Glutamatergic neuron (in vitro differentiated cells): ENCODE measurements around the gene CDK14. TPM values are rescaled to one million over a fixed set of nuclear protein-coding genes. Genes with fewer than 3 reads are reported as not detected.

ENCODE experiments used
- DNase-seq: peaks from one replicate; pipeline ENCODE4 v3.0.0; 2022
- H3K27ac Mint-ChIP-seq: one replicate; pipeline ENCODE4 v1.8.0; 2020; ENCODE audit warnings: mild to moderate bottlenecking, mixed read lengths, inconsistent platforms; ENCODE audit not compliant: unreplicated experiment
- H3K27me3 Mint-ChIP-seq: one replicate; pipeline ENCODE4 v1.8.0; 2020; ENCODE audit warnings: mild to moderate bottlenecking, moderate library complexity, mixed read lengths, inconsistent platforms; ENCODE audit not compliant: unreplicated experiment
- H3K36me3 Mint-ChIP-seq: one replicate; pipeline ENCODE4 v1.8.0; 2020; ENCODE audit warnings: mild to moderate bottlenecking, mixed read lengths, inconsistent platforms; ENCODE audit not compliant: unreplicated experiment
- H3K4me1 Mint-ChIP-seq: one replicate; pipeline ENCODE4 v1.8.0; 2020; ENCODE audit warnings: mild to moderate bottlenecking, low read depth, mixed read lengths, inconsistent platforms; ENCODE audit not compliant: unreplicated experiment
- H3K4me3 Mint-ChIP-seq: one replicate; pipeline ENCODE4 v1.8.0; 2020; ENCODE audit warnings: mild to moderate bottlenecking, mixed read lengths, inconsistent platforms; ENCODE audit not compliant: unreplicated experiment
- H3K9me3 Mint-ChIP-seq: one replicate; pipeline ENCODE4 v1.8.0; 2020; ENCODE audit warnings: mild to moderate bottlenecking, moderate library complexity, mixed read lengths, inconsistent platforms; ENCODE audit not compliant: unreplicated experiment
- CTCF ChIP-seq: fragments of 200-600 bp; sonication (generic); IDR thresholded peaks from one replicate; pipeline ENCODE4 v1.5.0; 2021; ENCODE audit not compliant: partially characterized antibody, unreplicated experiment
- total RNA-seq: library from RNA; stranded (reverse); fragmentation: NEBNext Ultra II Directional; extraction: Animal tissue kit (Norgen Biotek cat#: 25700); gene quantifications from one replicate; pipeline ENCODE4 v1.2.1, GENCODE V29; 2021; ENCODE audit not compliant: unreplicated experiment

The CDK14 gene
- total RNA-seq, 1 donor from 2014 or later, result 96.5 TPM

- DNase-seq, result no peak
Observed at GRCh38 chr7:90586091-90586490, 10.0 kb upstream of the CDK14 start.

GRCh38 chr7:90587766-90588165 is 8.4 kb upstream of the CDK14 start:
- no peak for DNase-seq
- no peaks in the 10 kb centered on the region for H3K4me1 Mint-ChIP-seq
- no peaks in the 10 kb centered on the region for H3K36me3 Mint-ChIP-seq
- H3K27ac Mint-ChIP-seq, result no peak overlapping the region
- no peaks in the 10 kb centered on the region for H3K9me3 Mint-ChIP-seq
- H3K4me3 Mint-ChIP-seq, result no peak overlapping the region
- H3K27me3 Mint-ChIP-seq, result no peaks in the 10 kb centered on the region
- TF ChIP-seq CTCF, result no peak

More at GRCh38 chr7:90586091-90586490, 10.0 kb upstream of the CDK14 start:
- Mint-ChIP-seq H3K4me1 (no peaks in the 10 kb centered on the region), H3K27me3 (no peaks in the 10 kb centered on the region), H3K27ac (no peak overlapping the region), H3K36me3 (no peaks in the 10 kb centered on the region), H3K9me3 (no peaks in the 10 kb centered on the region), H3K4me3 (no peak overlapping the region)
- TF ChIP-seq CTCF, result no peak

- no peak overlapping the region for H3K27ac Mint-ChIP-seq
- H3K4me1 Mint-ChIP-seq, result peaks cover 10% of the 10 kb centered on the region
- DNase-seq, result no peak
- H3K4me3 Mint-ChIP-seq, result no peak overlapping the region
- H3K27me3 Mint-ChIP-seq, result peaks cover 7% of the 10 kb centered on the region
- H3K36me3 Mint-ChIP-seq, result no peaks in the 10 kb centered on the region
- H3K9me3 Mint-ChIP-seq, result peaks cover 9% of the 10 kb centered on the region
- TF ChIP-seq CTCF, result no peak
Observed at GRCh38 chr7:90592033-90592432, 4.1 kb upstream of the CDK14 start.

- Mint-ChIP-seq H3K27me3 (peaks cover 7% of the 10 kb centered on the region), H3K36me3 (no peaks in the 10 kb centered on the region), H3K27ac (no peak overlapping the region), H3K4me1 (peaks cover 13% of the 10 kb centered on the region), H3K4me3 (no peak overlapping the region), H3K9me3 (peaks cover 9% of the 10 kb centered on the region)
- no peak for TF ChIP-seq CTCF
- DNase-seq, result no peak
Observed at GRCh38 chr7:90593205-90593604, 2.9 kb upstream of the CDK14 start.

GRCh38 chr7:90594751-90595317 is 1.3 kb upstream of the CDK14 start:
- Mint-ChIP-seq H3K27me3 (peaks cover 7% of the 10 kb centered on the region), H3K36me3 (no peaks in the 10 kb centered on the region), H3K9me3 (peaks cover 9% of the 10 kb centered on the region), H3K27ac (peak overlapping the region; percentile 72), H3K4me3 (peak overlapping the region; percentile 96), H3K4me1 (peaks cover 13% of the 10 kb centered on the region)
- DNase-seq, result peak; percentile 41
- TF ChIP-seq CTCF, result no peak
